Measurements from ENCODE around the gene CEACAM19.

GRCh38 chr19:44653343-44653742 lies 17.9 kb upstream of the CEACAM19 start:
- TF ChIP-seq, protein P1, sequence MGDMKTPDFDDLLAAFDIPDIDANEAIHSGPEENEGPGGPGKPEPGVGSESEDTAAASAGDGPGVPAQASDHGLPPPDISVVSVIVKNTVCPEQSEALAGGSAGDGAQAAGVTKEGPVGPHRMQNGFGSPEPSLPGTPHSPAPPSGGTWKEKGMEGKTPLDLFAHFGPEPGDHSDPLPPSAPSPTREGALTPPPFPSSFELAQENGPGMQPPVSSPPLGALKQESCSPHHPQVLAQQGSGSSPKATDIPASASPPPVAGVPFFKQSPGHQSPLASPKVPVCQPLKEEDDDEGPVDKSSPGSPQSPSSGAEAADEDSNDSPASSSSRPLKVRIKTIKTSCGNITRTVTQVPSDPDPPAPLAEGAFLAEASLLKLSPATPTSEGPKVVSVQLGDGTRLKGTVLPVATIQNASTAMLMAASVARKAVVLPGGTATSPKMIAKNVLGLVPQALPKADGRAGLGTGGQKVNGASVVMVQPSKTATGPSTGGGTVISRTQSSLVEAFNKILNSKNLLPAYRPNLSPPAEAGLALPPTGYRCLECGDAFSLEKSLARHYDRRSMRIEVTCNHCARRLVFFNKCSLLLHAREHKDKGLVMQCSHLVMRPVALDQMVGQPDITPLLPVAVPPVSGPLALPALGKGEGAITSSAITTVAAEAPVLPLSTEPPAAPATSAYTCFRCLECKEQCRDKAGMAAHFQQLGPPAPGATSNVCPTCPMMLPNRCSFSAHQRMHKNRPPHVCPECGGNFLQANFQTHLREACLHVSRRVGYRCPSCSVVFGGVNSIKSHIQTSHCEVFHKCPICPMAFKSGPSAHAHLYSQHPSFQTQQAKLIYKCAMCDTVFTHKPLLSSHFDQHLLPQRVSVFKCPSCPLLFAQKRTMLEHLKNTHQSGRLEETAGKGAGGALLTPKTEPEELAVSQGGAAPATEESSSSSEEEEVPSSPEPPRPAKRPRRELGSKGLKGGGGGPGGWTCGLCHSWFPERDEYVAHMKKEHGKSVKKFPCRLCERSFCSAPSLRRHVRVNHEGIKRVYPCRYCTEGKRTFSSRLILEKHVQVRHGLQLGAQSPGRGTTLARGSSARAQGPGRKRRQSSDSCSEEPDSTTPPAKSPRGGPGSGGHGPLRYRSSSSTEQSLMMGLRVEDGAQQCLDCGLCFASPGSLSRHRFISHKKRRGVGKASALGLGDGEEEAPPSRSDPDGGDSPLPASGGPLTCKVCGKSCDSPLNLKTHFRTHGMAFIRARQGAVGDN (IDR thresholded peaks at IDR 0.05), result no peak
- TF ChIP-seq, protein P2, sequence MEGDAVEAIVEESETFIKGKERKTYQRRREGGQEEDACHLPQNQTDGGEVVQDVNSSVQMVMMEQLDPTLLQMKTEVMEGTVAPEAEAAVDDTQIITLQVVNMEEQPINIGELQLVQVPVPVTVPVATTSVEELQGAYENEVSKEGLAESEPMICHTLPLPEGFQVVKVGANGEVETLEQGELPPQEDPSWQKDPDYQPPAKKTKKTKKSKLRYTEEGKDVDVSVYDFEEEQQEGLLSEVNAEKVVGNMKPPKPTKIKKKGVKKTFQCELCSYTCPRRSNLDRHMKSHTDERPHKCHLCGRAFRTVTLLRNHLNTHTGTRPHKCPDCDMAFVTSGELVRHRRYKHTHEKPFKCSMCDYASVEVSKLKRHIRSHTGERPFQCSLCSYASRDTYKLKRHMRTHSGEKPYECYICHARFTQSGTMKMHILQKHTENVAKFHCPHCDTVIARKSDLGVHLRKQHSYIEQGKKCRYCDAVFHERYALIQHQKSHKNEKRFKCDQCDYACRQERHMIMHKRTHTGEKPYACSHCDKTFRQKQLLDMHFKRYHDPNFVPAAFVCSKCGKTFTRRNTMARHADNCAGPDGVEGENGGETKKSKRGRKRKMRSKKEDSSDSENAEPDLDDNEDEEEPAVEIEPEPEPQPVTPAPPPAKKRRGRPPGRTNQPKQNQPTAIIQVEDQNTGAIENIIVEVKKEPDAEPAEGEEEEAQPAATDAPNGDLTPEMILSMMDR (IDR thresholded peaks at IDR 0.05 in 2 of 3, conservative IDR thresholded peaks at IDR 0.05 in 1 of 3; ENCODE audit: control insufficient read depth in 2 of 3, extremely low read depth in 1 of 3, insufficient read depth in 1 of 3, low read depth in 3 of 3, low read length in 3 of 3), result no peak
- TF ChIP-seq, protein P3, sequence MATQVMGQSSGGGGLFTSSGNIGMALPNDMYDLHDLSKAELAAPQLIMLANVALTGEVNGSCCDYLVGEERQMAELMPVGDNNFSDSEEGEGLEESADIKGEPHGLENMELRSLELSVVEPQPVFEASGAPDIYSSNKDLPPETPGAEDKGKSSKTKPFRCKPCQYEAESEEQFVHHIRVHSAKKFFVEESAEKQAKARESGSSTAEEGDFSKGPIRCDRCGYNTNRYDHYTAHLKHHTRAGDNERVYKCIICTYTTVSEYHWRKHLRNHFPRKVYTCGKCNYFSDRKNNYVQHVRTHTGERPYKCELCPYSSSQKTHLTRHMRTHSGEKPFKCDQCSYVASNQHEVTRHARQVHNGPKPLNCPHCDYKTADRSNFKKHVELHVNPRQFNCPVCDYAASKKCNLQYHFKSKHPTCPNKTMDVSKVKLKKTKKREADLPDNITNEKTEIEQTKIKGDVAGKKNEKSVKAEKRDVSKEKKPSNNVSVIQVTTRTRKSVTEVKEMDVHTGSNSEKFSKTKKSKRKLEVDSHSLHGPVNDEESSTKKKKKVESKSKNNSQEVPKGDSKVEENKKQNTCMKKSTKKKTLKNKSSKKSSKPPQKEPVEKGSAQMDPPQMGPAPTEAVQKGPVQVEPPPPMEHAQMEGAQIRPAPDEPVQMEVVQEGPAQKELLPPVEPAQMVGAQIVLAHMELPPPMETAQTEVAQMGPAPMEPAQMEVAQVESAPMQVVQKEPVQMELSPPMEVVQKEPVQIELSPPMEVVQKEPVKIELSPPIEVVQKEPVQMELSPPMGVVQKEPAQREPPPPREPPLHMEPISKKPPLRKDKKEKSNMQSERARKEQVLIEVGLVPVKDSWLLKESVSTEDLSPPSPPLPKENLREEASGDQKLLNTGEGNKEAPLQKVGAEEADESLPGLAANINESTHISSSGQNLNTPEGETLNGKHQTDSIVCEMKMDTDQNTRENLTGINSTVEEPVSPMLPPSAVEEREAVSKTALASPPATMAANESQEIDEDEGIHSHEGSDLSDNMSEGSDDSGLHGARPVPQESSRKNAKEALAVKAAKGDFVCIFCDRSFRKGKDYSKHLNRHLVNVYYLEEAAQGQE (IDR thresholded peaks at IDR 0.05; ENCODE audit: low read depth, low read length), result no peak
- TF ChIP-seq MAX (IDR thresholded peaks at IDR 0.05; ENCODE audit: low read depth, low read length), result no peak
- no peak for TF ChIP-seq MXI1 (IDR thresholded peaks at IDR 0.05; ENCODE audit: low read depth, low read length)
- TF ChIP-seq, protein P4, sequence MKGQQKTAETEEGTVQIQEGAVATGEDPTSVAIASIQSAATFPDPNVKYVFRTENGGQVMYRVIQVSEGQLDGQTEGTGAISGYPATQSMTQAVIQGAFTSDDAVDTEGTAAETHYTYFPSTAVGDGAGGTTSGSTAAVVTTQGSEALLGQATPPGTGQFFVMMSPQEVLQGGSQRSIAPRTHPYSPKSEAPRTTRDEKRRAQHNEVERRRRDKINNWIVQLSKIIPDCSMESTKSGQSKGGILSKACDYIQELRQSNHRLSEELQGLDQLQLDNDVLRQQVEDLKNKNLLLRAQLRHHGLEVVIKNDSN (IDR thresholded peaks at IDR 0.05; ENCODE audit: borderline replicate concordance, extremely low read length, insufficient read depth, low read depth, low read length), result no peak
- TF ChIP-seq ZBTB11 (CRISPR knock-in tag; IDR thresholded peaks at IDR 0.05), result no peak
- TF ChIP-seq ATF2 (IDR thresholded peaks at IDR 0.05; ENCODE audit: low read length), result no peak
- no peak for TF ChIP-seq ZBTB33 (IDR thresholded peaks at IDR 0.05)
